ENCODE data around the gene CR1L.
"Not testable (repeated sequence)": the region's sequence is repeated elsewhere in the genome, so short reads cannot be mapped to it uniquely, and the experiment has no call there.

GRCh38 chr1:207708004-207708403, 63.1 kb downstream of the CR1L start:
- not testable (repeated sequence) for TF ChIP-seq POLR2A (IDR thresholded peaks at IDR 0.05; ENCODE audit: low read depth, low read length); FOS (IDR thresholded peaks at IDR 0.05; ENCODE audit: borderline replicate concordance, insufficient read depth, low read length); MYC (IDR thresholded peaks at IDR 0.05; ENCODE audit: low read depth, low read length)

Measured in endothelial cell of umbilical vein (primary cell).